Bronchial epithelial cell (primary cell): Measurements from ENCODE around the gene PRR4. TPM values are rescaled to one million over a fixed set of nuclear protein-coding genes. Genes with fewer than 3 reads are reported as not detected.

Source experiments
- DNase-seq: peaks from one replicate; pipeline ENCODE4 v3.0.0-alpha.2; 2010; ENCODE audit warnings: low read depth
- FAIRE-seq: peaks from 2 replicates; lab custom pipeline; 2011; peaks lifted over from hg19 to GRCh38; lab: Jason Lieb, UNC
- H3K27me3 ChIP-seq: 2 replicates; pipeline ENCODE4 v1.5.1; 2011; ENCODE audit warnings: low read length; ENCODE audit not compliant: control insufficient read depth, insufficient read depth
- H3K36me3 ChIP-seq: 2 replicates; pipeline ENCODE4 v1.5.1; 2011; ENCODE audit warnings: low read length; ENCODE audit not compliant: control insufficient read depth, insufficient read depth
- H3K4me3 ChIP-seq: 2 replicates; pipeline ENCODE4 v1.5.1; 2011; ENCODE audit warnings: mild to moderate bottlenecking, low read depth, low read length, control low read depth
- CTCF ChIP-seq: IDR thresholded peaks from 2 replicates; pipeline ENCODE4 v1.5.1; 2011; ENCODE audit warnings: mild to moderate bottlenecking, moderate library complexity, low read length, control low read depth, inconsistent platforms; ENCODE audit not compliant: insufficient read depth, severe bottlenecking
- total RNA-seq: library from RNA; depleted of rRNA; stranded (reverse); fragments of >200 nt; gene quantifications from 2 replicates; pipeline ENCODE4 v1.2.1, GENCODE V29; 2014

Gene PRR4
- total RNA-seq = 0.53 TPM in 1 of 2 replicates, not detected in the other

GRCh38 chr12:10849425-10849878, at the start of gene PRR4:
Gene PRR4, minus strand, starts transcription at chr12:10849475. Its CDS starts 38 bp downstream, at chr12:10849437.
- no peaks in the 10 kb centered on the region for H3K27me3 ChIP-seq
- FAIRE-seq (no peak), DNase-seq (no peak)
- TF ChIP-seq CTCF = no peak
- no peak within 1 kb of the TSS for H3K4me3 ChIP-seq
- H3K36me3 ChIP-seq = no peaks in the 10 kb centered on the region

GRCh38 chr12:10896854-10897253, 47.6 kb upstream of the PRR4 start:
- no peak for FAIRE-seq
- no peaks in the 10 kb centered on the region for H3K27me3 ChIP-seq
- no peak for DNase-seq
- H3K4me3 ChIP-seq = no peak overlapping the region
- H3K36me3 ChIP-seq = no peaks in the 10 kb centered on the region
- no peak for TF ChIP-seq CTCF

GRCh38 chr12:10891937-10892336, 42.7 kb upstream of the PRR4 start:
- H3K27me3 ChIP-seq = no peaks in the 10 kb centered on the region
- H3K4me3 ChIP-seq = no peak overlapping the region
- DNase-seq (no peak), FAIRE-seq (no peak)
- no peak for TF ChIP-seq CTCF
- H3K36me3 ChIP-seq = no peaks in the 10 kb centered on the region

- no peak for TF ChIP-seq CTCF
- FAIRE-seq = no peak
- no peak overlapping the region for H3K4me3 ChIP-seq
- DNase-seq = no peak
- no peaks in the 10 kb centered on the region for H3K27me3 ChIP-seq
- no peaks in the 10 kb centered on the region for H3K36me3 ChIP-seq
Measured at GRCh38 chr12:10889226-10889625, 40.0 kb upstream of the PRR4 start.

- Histone ChIP-seq H3K4me3 (no peak within 1 kb of the TSS), H3K36me3 (no peaks in the 10 kb centered on the region), H3K27me3 (no peaks in the 10 kb centered on the region)
- no peak for TF ChIP-seq CTCF
- no peak for FAIRE-seq
- DNase-seq = no peak
Measured at GRCh38 chr12:10884086-10884725, 34.9 kb upstream of the PRR4 start, which contains the start of gene PRH1. Gene PRH1, minus strand, starts transcription at chr12:10884255. Its CDS starts 38 bp downstream, at chr12:10884217.
